Measurements from ENCODE around the gene CIB4.

Gene CIB4

DNA sequence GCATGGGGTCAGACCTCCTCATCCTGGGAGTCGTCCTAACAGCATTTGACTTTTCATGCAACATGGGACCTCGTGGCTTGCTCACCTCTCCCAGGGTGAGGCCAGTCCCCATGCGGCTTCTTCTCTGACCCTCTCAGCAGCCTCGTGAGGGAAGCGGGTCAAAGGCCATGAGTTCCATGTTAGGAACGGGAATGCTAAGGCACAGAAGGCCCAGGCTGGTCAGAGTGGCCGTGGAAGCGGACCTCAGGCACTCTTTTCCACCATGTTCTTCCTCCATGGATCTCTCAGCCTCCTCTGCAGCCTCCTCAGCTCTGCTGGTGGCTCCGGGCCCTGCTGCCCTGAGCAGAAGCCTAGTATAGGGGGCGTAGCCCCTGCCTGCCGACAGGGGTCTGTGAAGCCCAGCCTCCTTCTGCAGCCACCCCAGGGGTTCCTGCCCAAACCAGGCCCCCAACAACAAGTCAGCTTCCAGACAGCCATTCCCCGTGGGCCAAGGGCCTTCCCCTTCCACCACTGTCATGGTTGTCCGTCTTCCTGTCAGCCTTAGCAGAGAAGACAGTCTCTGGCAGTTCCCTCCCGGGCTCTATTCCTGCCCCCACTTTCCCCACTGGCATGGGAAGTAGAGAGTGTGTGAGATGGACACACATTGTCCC lies 103.2 kb downstream of the CIB4 start:
- DNase-seq: no peak

GRCh38 chr2:26537069-26537825 lies 103.9 kb downstream of the CIB4 start:
- DNase-seq: no peak

DNA sequence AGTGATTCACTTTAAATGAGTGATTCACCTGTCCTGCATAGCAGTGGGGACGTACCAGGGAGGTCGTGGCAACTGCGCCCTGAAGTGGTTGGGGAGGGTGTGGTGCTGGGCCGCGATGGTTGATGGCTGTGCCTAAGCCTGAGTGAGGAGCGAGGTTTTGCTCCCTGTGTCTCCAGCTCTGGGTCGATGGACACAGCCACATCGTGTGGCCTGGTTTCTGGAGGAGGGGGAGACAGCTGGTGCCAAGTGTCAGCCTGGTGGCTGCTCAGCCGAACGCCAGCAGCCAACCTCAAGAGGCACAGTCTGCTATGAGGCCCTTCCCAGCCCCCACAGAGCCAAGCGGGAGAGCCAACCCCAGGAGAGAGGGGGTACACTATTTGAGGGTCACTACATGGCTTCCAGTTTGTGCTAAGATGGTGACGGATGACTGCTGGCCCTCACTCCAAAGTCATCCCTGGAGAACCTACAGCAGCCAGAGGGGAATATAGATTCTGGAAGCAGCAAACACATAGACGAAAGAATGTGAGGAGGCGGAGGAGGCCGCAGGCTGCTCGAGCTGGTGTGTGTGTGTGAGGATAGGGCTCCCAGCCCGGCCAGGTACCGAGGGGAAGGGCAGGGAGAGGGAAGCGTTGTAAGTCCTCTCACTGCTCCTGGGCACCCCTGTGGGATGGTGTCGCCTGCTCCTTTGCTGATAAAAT lies 104.6 kb downstream of the CIB4 start:
- no peak for DNase-seq

DNA sequence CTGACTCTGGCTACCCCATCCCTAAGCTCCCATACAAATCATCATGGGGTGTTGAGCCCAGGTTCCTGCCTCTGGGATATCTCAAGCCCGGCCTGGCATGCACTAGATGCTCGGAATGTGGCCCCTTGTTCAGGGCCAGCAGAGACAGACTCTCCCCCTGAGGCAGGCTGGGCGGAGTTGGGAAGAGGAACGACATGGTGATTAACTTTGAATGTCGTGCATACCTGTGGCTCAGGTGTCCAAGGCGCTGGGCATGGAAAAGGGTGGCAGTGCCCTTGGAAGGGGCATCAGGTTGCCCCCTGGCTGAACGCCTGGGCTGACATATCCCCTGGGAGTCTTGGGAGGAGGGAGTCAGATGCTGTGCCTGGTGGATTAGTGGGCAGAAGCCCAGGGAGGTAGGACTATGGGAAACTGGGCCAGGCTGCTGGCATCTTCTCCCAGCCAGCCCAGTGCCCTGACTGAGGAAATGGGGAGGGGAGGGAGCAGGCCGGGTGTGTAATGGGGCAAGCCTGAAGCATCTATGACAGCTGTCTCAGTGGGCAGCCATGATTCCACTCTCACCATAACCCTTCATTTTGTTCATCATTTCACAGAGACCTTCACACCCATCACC lies 105.4 kb downstream of the CIB4 start:
- DNase-seq: no peak

- DNase-seq: no peak
Observed at GRCh38 chr2:26534865-26535662, 106.1 kb downstream of the CIB4 start.

DNA sequence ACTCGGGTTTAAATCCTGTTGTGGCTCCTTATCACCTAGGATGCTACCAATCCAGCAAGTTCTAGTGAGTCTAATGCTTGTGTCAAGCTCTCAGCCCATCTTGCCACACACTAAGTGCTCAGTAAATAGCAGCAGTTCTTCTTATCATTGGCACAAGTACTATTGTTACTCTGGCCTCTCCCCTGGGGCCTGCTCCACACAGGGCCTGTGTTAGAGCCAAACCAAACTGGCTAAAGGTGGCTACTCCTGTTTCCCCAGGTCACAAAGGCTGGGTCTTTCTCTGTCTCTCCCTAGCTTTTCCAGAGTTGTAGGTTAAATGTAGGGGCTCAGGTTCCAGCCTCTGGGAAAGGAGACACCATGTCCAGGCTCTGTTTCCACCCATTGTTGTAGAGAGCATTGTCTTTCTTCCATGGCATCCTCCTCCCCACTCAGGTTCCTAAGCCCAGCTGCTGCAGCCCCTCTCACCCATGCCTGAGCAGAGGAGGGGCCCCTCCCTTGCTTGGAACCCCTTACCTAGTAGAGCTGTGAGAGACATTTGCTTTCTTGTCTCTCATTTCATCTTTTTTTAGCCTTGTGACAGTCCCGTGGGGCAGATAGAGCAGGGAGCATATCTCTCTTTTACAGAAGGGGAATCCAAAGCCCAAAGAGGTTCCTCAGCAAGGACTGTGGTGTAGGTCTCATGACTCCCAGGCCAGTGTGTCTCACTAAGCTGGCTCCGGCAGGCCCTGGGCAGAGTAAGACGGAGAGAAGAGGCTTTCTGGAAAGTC lies 106.9 kb downstream of the CIB4 start:
- no peak for DNase-seq

DNA sequence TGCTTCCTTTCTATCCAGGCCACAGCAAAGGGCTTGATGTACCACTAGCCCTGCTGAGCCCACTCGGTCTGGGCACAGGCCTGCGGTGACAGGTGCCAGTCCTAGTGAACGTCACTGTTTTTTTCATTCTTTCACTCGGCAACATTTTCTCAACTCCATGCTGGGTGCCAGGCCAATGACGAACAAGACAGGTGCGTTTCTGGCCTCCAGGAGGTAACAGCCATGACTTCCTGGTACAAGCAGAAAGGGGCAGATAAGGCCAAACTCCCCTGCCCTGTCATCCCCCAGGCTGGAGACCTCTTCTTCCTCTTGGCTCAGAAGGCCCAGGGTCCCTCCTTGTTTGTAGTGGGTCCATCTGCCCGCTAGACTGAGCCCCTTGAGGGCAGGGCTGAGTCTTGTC lies 107.5 kb downstream of the CIB4 start:
- peak; percentile 8 for DNase-seq

DNA sequence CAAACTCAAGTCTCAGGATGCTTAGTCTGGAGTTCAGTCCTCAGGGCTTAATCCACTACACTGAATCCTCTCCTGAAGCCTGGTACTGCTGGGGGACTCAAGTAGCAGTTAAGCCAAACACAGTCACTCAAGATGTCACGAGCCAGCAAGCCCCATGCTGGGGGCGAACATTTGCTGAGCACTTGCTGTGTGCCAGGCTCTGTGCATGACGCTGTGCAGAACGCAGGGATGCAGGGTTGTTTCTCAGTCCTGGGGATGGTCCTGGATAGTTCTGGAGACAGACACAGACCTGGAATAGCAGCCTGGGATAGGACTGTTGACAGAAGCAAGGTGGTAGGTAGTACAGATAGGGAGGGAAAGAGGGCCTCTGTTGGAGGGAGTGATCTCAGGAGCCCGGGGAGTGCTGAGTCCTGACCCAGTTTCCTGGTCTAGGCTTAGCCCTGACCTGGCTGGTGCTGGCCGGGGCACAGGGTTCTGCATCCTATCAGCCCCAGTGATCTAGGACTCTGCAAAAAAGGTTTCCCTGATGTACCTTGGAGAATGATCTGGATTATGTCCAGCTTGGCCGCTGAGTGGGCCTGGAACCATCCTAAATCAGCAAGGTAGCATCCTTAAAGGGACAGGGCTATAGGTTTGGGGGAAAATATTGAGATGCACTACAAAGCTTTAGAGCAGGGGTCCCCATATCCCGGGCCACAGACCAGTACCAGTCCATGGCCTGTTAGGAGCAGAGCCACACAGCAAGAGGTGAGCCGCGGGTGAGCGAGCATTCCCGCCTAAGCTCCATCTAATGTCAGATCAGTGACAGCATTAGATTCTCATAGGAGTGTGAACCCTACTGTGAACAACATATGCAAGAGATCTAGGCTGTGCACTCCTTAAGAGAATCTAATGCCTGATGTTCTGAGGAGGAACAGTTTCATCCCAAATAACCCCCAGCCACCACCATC lies 108.6 kb downstream of the CIB4 start:
- DNase-seq: no peak
